Gastrocnemius medialis (tissue), 4 donors: ENCODE results near the gene AUTS2. TPM values are rescaled to one million over a fixed set of nuclear protein-coding genes. Genes with fewer than 3 reads are reported as not detected.

Experiments used
- ATAC-seq, 2 donors: fragments of 150-250 bp; one replicate each; pipeline ENCODE4 v1.9.1; 2016
- DNase-seq, 2 donors: peaks; one replicate each; pipeline ENCODE4 v3.0.0-alpha.2; 2019
- H3K27ac ChIP-seq, 4 donors: fragments of 200-600 bp; sonication (generic); 1 replicate in 1 of 4; 2 replicates in 3 of 4; pipeline ENCODE4 v1.5.1; 2016 to 2018; ENCODE audit warnings: mild to moderate bottlenecking in 2 of 4, moderate library complexity in 1 of 4
- H3K27me3 ChIP-seq, 3 donors: fragments of 200-600 bp; sonication (generic) in 2 of 3; 1 replicate in 1 of 3; 2 replicates in 2 of 3; pipeline versions ENCODE4 v1.5.1 to v1.6.0; 2016 to 2019; ENCODE audit warnings: mild to moderate bottlenecking in 1 of 3, moderate library complexity in 1 of 3
- H3K36me3 ChIP-seq, 2 donors: fragments of 200-600 bp; sonication (generic) in 1 of 2; one replicate each; pipeline ENCODE4 v1.5.1; 2017 to 2018
- H3K4me1 ChIP-seq, 2 donors: fragments of 200-600 bp; sonication (generic) in 1 of 2; one replicate each; pipeline ENCODE4 v1.5.1; 2016 to 2017; ENCODE audit warnings: mild to moderate bottlenecking in 2 of 2
- H3K4me3 ChIP-seq, 4 donors: fragments of 200-600 bp; sonication (generic) in 3 of 4; 1 replicate in 1 of 4; 2 replicates in 3 of 4; pipeline ENCODE4 v1.5.1; 2016 to 2019; ENCODE audit warnings: mild to moderate bottlenecking in 2 of 4
- H3K9me3 ChIP-seq, 3 donors: fragments of 200-600 bp; sonication (generic) in 2 of 3; 1 replicate in 1 of 3; 2 replicates in 2 of 3; pipeline ENCODE4 v1.5.1; 2016 to 2019
- POLR2A ChIP-seq, 2 donors: fragments of 450-650 bp; IDR thresholded peaks; one replicate each; pipeline ENCODE4 v1.6.1; 2017; ENCODE audit warnings: antibody characterized with exemption in 2 of 2, mild to moderate bottlenecking in 2 of 2, moderate library complexity in 2 of 2
- in situ Hi-C, 4 donors: fragments of 200-750 bp; cut with MboI; loops; one replicate each; pipeline versions ENCODE4 v1.15.0 to v1.8.0; 2017; ENCODE audit warnings: low sequenced_read_pairs in 4 of 4
- intact Hi-C: fragments of 100-400 bp; cut with DNase I; formaldehyde crosslinking; loops from one replicate; pipeline ENCODE4 v1.15.1; 2023; ENCODE audit warnings: low total_unique reads
- total RNA-seq, 4 donors: library from RNA; depleted of rRNA; stranded (reverse); fragments of >200 nt; gene quantifications; one replicate each; pipeline versions ENCODE4 v1.1.0 to v1.2.3, GENCODE V29; 2016
- TF ChIP-seq, protein P1 (sequence below), 5 experiments: fragments of 450-650 bp in 3 of 5; fragments of 200-600 bp in 2 of 5; sonication (generic) in 2 of 5; IDR thresholded peaks in 4 of 5; conservative IDR thresholded peaks in 1 of 5; 1 replicate in 4 of 5; 2 replicates in 1 of 5; pipeline ENCODE4 v1.5.1; 2016 to 2019; ENCODE audit warnings: antibody characterized with exemption in 5 of 5, mild to moderate bottlenecking in 3 of 5, moderate library complexity in 3 of 5

The AUTS2 gene
- total RNA-seq, 4 donors from 2014 or later: 2.5 to 16.2 (median 8.5) TPM

DNA sequence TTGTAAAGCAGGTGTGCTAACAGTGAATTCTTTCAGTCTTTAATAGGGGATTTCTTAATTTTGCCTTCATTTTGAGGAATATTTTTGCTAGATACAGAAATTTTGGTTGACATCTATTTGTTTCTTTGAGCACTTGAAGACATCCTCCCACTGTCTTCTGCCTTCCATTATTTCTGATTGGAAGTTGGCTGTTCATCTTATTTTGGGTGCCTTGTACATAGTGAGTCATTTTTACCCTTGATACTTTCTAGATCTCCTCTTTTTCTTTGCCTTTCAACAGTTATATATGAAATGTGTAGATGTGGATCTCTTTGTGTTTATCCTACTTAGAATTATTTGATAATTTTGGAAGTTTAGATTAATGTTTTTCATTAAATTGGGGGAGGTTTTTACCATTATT lies 631.0 kb downstream of the AUTS2 start:
- in situ Hi-C loops (no loop called here), intact Hi-C loops (no loop called here)
- H3K36me3 ChIP-seq: no peaks in the 10 kb centered on the region
- ATAC-seq (no peak), DNase-seq (no peak)
- H3K9me3 ChIP-seq: peaks cover 0 to 6% (median 0%) of the 10 kb centered on the region in 3 donors
- no peak overlapping the region for H3K27ac ChIP-seq
- no peak overlapping the region for H3K4me3 ChIP-seq
- no peaks in the 10 kb centered on the region for H3K27me3 ChIP-seq
- no peaks in the 10 kb centered on the region for H3K4me1 ChIP-seq
- no peak for TF ChIP-seq POLR2A (IDR thresholded peaks at IDR 0.05)
- TF ChIP-seq, protein P1, sequence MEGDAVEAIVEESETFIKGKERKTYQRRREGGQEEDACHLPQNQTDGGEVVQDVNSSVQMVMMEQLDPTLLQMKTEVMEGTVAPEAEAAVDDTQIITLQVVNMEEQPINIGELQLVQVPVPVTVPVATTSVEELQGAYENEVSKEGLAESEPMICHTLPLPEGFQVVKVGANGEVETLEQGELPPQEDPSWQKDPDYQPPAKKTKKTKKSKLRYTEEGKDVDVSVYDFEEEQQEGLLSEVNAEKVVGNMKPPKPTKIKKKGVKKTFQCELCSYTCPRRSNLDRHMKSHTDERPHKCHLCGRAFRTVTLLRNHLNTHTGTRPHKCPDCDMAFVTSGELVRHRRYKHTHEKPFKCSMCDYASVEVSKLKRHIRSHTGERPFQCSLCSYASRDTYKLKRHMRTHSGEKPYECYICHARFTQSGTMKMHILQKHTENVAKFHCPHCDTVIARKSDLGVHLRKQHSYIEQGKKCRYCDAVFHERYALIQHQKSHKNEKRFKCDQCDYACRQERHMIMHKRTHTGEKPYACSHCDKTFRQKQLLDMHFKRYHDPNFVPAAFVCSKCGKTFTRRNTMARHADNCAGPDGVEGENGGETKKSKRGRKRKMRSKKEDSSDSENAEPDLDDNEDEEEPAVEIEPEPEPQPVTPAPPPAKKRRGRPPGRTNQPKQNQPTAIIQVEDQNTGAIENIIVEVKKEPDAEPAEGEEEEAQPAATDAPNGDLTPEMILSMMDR (IDR thresholded peaks at IDR 0.05 in 4 of 5, conservative IDR thresholded peaks at IDR 0.05 in 1 of 5): no peak

GRCh38 chr7:70230761-70231160 lies 632.5 kb downstream of the AUTS2 start:
- DNase-seq: no peak
- Histone ChIP-seq H3K27ac (no peak overlapping the region), H3K9me3 (peaks cover 0 to 6% (median 0%) of the 10 kb centered on the region in 3 donors), H3K4me3 (no peak overlapping the region), H3K36me3 (no peaks in the 10 kb centered on the region), H3K4me1 (no peaks in the 10 kb centered on the region), H3K27me3 (no peaks in the 10 kb centered on the region)
- TF ChIP-seq POLR2A (IDR thresholded peaks at IDR 0.05): no peak
- TF ChIP-seq, protein P1 (IDR thresholded peaks at IDR 0.05 in 4 of 5, conservative IDR thresholded peaks at IDR 0.05 in 1 of 5): no peak
- ATAC-seq: no peak
- intact Hi-C loops (no loop called here), in situ Hi-C loops (no loop called here)

DNA sequence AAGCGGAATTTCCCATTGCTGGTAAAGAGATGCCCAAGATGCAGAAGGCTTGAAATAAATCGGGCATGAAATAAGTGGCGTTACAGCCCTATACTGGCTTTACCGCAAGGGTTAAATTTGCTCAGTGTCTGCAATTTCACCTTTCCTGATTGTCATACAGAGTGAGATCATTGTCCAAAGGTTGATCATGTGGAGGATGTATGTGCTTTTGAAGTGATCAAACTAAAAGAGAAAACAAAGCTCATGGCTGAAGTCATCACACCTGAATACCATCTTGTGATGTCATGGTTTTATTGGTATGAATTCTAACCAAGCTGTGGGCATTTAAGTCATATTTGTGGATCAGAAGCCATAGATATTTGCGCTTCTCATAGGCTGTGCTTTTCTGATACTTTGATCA lies 635.5 kb downstream of the AUTS2 start:
- no peaks in the 10 kb centered on the region for H3K27me3 ChIP-seq
- H3K4me1 ChIP-seq: no peaks in the 10 kb centered on the region
- intact Hi-C loops (no loop called here), in situ Hi-C loops (no loop called here)
- TF ChIP-seq POLR2A (IDR thresholded peaks at IDR 0.05): no peak
- TF ChIP-seq, protein P1 (IDR thresholded peaks at IDR 0.05 in 4 of 5, conservative IDR thresholded peaks at IDR 0.05 in 1 of 5): no peak
- H3K9me3 ChIP-seq: peaks cover 0 to 6% (median 0%) of the 10 kb centered on the region in 3 donors
- H3K4me3 ChIP-seq: no peak overlapping the region
- no peak overlapping the region for H3K27ac ChIP-seq
- ATAC-seq: no peak
- DNase-seq: no peak
- H3K36me3 ChIP-seq: no peaks in the 10 kb centered on the region

DNA sequence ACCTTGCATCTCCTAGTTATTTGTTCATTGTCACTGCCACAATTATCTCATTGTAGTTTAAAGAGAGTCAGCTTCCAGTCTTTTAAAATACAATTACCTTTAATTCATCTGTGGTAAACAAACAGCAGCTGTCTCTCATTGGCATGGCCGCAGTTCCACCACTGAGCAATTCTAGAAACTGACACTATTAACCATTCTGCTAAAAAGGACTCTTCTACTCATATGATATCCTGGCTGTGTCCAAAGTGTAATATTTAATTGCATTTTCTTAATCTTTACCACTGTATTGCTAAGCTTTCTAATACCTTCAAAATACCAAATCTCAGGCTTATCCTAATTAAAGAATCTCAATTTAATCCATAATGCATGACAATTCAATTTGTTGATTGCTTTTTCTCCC lies 639.0 kb downstream of the AUTS2 start:
- no peaks in the 10 kb centered on the region for H3K4me1 ChIP-seq
- H3K4me3 ChIP-seq: no peak overlapping the region
- TF ChIP-seq POLR2A (IDR thresholded peaks at IDR 0.05): no peak
- TF ChIP-seq, protein P1 (IDR thresholded peaks at IDR 0.05 in 4 of 5, conservative IDR thresholded peaks at IDR 0.05 in 1 of 5): no peak
- no peaks in the 10 kb centered on the region for H3K36me3 ChIP-seq
- no peak overlapping the region for H3K27ac ChIP-seq
- in situ Hi-C loops (no loop called here), intact Hi-C loops (no loop called here)
- DNase-seq: no peak
- no peaks in the 10 kb centered on the region for H3K9me3 ChIP-seq
- no peaks in the 10 kb centered on the region for H3K27me3 ChIP-seq
- ATAC-seq: no peak
